GM12891 (cell line): Measurements from ENCODE around the gene KAZN.

Experiments used
- DNase-seq: peaks from one replicate; pipeline ENCODE4 v3.0.0; 2011; ENCODE audit warnings: low spot score; ENCODE audit not compliant: insufficient read length
- FAIRE-seq: peaks from 2 replicates; lab custom pipeline; 2011; peaks lifted over from hg19 to GRCh38; lab: Jason Lieb, UNC
- PAX5 ChIP-seq: IDR thresholded peaks from 2 replicates; pipeline ENCODE4 v1.6.1; 2011; ENCODE audit warnings: low read length, moderate library complexity, mild to moderate bottlenecking; ENCODE audit not compliant: insufficient read depth, severe bottlenecking
- POLR2A ChIP-seq: IDR thresholded peaks from 2 replicates; pipeline ENCODE4 v1.6.1; 2011; ENCODE audit warnings: low read depth, low read length, control low read depth
- POLR2AphosphoS5 ChIP-seq: IDR thresholded peaks from 2 replicates; pipeline ENCODE4 v1.6.1; 2011; ENCODE audit warnings: low read depth, low read length, control low read depth
- POU2F2 ChIP-seq: IDR thresholded peaks from 2 replicates; pipeline ENCODE4 v1.6.1; 2011; ENCODE audit warnings: low read depth, mild to moderate bottlenecking, control low read depth, low read length, moderate library complexity
- SPI1 ChIP-seq: IDR thresholded peaks from 2 replicates; pipeline ENCODE4 v1.6.1; 2011; ENCODE audit warnings: low read depth, low read length, control low read depth
- TAF1 ChIP-seq: IDR thresholded peaks from 2 replicates; pipeline ENCODE4 v1.6.1; 2011; ENCODE audit warnings: low read depth, low read length, control low read depth

KAZN gene

DNA sequence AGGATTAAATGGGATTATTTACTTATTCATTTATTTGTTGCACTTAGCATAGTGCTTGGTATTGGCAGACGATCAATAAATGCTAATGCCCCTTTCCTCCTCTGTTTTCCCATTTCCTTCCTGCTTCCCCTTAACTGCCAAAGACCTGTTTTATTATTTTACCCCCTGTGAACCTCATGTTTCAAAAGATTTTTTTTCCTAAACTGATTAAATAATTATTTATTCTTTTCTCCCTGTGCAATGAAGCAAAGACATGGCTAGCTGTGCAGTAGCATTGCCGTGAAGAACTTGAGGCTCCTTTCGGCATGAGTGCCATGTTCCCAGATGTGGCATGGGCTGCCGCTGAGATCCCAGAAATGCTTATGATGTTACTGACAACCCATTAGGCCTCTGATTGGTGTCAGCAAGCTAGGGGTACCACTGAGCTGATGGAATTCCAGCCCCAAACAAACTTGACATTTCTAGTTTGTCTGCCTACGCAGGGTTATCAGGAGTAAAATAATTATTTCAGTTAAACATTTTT lies 288.6 kb downstream of the KAZN start:
- no peak for FAIRE-seq
- DNase-seq: no peak
- TF ChIP-seq TAF1 (no peak), PAX5 (no peak), SPI1 (no peak), POLR2A (no peak), POU2F2 (no peak), POLR2AphosphoS5 (no peak)

GRCh38 chr1:14887764-14888350 lies 289.4 kb downstream of the KAZN start:
- no peak for DNase-seq
- TF ChIP-seq TAF1: no peak
- no peak for TF ChIP-seq POU2F2
- TF ChIP-seq SPI1: no peak
- no peak for TF ChIP-seq PAX5
- no peak for TF ChIP-seq POLR2A
- no peak for TF ChIP-seq POLR2AphosphoS5
- no peak for FAIRE-seq

- no peak for TF ChIP-seq TAF1
- no peak for TF ChIP-seq PAX5
- TF ChIP-seq POU2F2: no peak
- no peak for TF ChIP-seq POLR2A
- TF ChIP-seq POLR2AphosphoS5: no peak
- no peak for TF ChIP-seq SPI1
- FAIRE-seq: no peak
- no peak for DNase-seq
Measured at GRCh38 chr1:14888374-14888773, 289.9 kb downstream of the KAZN start.

DNA sequence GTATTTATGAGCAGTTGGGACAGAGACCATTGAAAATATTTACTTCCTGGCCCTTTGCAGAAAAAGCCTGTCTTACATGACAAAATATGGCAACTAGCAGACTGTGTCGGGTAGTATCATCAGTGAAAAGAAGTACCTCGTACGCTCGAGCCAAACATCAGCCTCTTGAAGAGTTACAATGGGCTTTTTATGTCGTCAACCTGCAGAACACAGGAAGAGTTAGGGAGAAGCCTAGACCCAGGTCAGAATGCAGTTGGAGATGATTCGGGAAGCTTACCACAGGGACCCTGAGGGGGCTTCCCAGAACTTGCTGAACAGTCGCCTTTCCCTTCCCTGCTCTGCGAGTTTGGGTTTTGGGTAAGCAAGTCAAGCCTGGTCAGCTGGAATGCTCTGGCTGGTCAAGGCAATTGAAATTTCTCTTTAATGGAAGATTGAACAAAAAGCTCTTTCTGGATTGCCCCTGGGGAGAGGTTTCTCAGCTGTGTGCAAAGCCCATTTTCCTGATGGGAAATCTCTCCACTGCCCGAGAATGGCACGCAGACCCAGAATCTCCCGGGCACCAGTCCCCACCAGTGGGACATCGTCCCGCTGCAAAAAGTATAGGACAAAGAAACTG lies 291.4 kb downstream of the KAZN start:
- FAIRE-seq (no peak), DNase-seq (no peak)
- no peak for TF ChIP-seq POLR2A
- no peak for TF ChIP-seq TAF1
- TF ChIP-seq SPI1: no peak
- no peak for TF ChIP-seq POLR2AphosphoS5
- no peak for TF ChIP-seq PAX5

- FAIRE-seq: no peak
- DNase-seq: no peak
- TF ChIP-seq POLR2AphosphoS5: no peak
- TF ChIP-seq POU2F2: no peak
- TF ChIP-seq SPI1: no peak
- no peak for TF ChIP-seq TAF1
- no peak for TF ChIP-seq POLR2A
- TF ChIP-seq PAX5: no peak
Measured at GRCh38 chr1:14891991-14892390, 293.5 kb downstream of the KAZN start.

DNA sequence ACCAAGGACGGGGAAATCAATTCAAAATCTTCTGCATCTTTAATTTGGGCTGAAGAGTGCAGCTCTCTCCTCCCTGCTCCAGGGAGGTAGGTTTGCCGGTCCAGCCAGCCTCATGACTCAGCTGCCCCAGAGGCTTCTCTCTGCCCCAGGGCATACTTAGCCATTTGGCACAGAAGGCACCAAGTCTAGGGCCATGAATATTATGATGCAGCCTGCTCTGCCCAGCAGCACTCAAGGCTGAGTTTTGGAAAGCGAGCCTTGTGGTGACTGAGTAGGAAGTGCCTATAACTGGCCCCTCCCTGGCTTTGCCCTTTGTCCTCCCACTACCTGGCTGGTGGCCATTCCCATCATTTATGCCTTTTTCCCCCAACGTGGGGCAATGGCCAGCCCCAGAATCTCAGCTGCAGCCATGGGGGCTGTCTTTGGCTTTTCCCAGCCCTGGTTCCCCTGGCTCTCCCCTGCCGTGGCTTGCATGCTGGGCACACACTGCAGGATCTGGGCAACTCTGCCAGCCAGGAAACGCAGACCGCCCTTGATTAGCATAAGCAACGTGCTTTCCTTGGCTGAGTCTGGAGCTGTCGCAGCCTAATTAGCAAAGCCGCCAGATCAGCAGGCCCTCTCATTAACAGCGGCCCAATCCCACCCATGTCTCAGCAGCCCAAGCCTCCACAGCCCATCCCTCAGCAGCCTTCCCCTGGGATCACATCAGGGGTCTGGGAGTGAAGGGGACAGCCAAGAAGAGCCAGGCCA lies 296.5 kb downstream of the KAZN start:
- no peak for DNase-seq
- FAIRE-seq: no peak
- no peak for TF ChIP-seq TAF1
- TF ChIP-seq SPI1: no peak
- TF ChIP-seq POLR2AphosphoS5: no peak

- no peak for FAIRE-seq
Measured at GRCh38 chr1:14895727-14896126, 297.2 kb downstream of the KAZN start.

GRCh38 chr1:14896381-14897079 lies 298.0 kb downstream of the KAZN start:
- no peak for FAIRE-seq
- TF ChIP-seq POLR2AphosphoS5 (no peak), SPI1 (no peak), POLR2A (no peak), POU2F2 (no peak), TAF1 (no peak), PAX5 (no peak)
- no peak for DNase-seq

More at GRCh38 chr1:14895727-14896126, 297.2 kb downstream of the KAZN start:
- DNase-seq: no peak
- no peak for TF ChIP-seq PAX5
- no peak for TF ChIP-seq POLR2A
- TF ChIP-seq TAF1: no peak
- no peak for TF ChIP-seq SPI1
- no peak for TF ChIP-seq POU2F2
- no peak for TF ChIP-seq POLR2AphosphoS5

DNA sequence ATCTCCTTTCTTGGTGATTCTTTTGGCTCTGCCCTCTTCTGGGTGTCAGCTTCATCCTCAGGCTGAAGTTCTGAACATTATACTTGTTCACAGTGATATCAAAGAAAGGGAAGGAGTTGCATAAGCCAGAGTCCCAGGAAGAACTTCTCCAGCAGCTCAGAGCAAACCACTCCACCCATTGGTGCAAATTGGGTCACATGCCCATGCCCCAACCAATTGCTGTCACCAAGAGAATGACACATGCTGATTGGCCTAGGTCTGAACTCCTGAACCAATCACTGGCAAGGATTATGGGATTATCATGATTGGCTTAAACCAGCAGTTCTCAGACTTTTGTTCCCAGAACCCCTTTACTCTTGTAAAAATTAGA lies 298.6 kb downstream of the KAZN start:
- no peak for DNase-seq
- no peak for FAIRE-seq
- no peak for TF ChIP-seq POLR2AphosphoS5
- no peak for TF ChIP-seq PAX5
- no peak for TF ChIP-seq SPI1
- no peak for TF ChIP-seq POLR2A
- no peak for TF ChIP-seq TAF1
- TF ChIP-seq POU2F2: no peak
